Endodermal cell (in vitro differentiated cells): Measurements from ENCODE around the gene KCNJ1. TPM values are rescaled to one million over a fixed set of nuclear protein-coding genes. Genes with fewer than 3 reads are reported as not detected.

Experiments
- DNase-seq: peaks from one replicate; pipeline ENCODE4 v3.0.0-alpha.2; 2017
- H3K27ac ChIP-seq: 2 replicates; pipeline ENCODE4 v1.5.1; 2013; ENCODE audit warnings: mild to moderate bottlenecking, low read depth, low read length, moderate library complexity
- H3K27me3 ChIP-seq: 2 replicates; pipeline ENCODE4 v1.6.1; 2013; ENCODE audit warnings: mild to moderate bottlenecking, low read length, moderate library complexity; ENCODE audit not compliant: insufficient read depth, control insufficient read depth, poor library complexity, severe bottlenecking
- H3K36me3 ChIP-seq: 2 replicates; pipeline ENCODE4 v1.7.0; 2013; ENCODE audit warnings: mild to moderate bottlenecking, low read length, moderate library complexity; ENCODE audit not compliant: control insufficient read depth, insufficient read depth
- H3K4me1 ChIP-seq: one replicate; pipeline ENCODE4 v1.7.0; 2013; ENCODE audit warnings: low read length; ENCODE audit not compliant: control insufficient read depth, insufficient read depth
- H3K4me3 ChIP-seq: 2 replicates; pipeline ENCODE4 v1.5.1; 2013; ENCODE audit warnings: mild to moderate bottlenecking, low read length, moderate library complexity
- H3K9ac ChIP-seq: 2 replicates; pipeline ENCODE4 v1.6.1; 2013; ENCODE audit warnings: mild to moderate bottlenecking, low read length, moderate library complexity; ENCODE audit not compliant: poor library complexity, severe bottlenecking; ENCODE audit errors: extremely low read depth
- H3K9me3 ChIP-seq: 2 replicates; pipeline ENCODE4 v1.6.1; 2013; ENCODE audit warnings: mild to moderate bottlenecking, low read length, moderate library complexity; ENCODE audit not compliant: control insufficient read depth
- H3K27ac Mint-ChIP-seq: 2 replicates; pipeline ENCODE4 v1.8.0; 2020; ENCODE audit warnings: mixed read lengths
- H3K27me3 Mint-ChIP-seq: 2 replicates; pipeline ENCODE4 v1.8.0; 2021; ENCODE audit warnings: mild to moderate bottlenecking, mixed read lengths; ENCODE audit not compliant: insufficient read depth
- H3K36me3 Mint-ChIP-seq: 2 replicates; pipeline ENCODE4 v1.8.0; 2020; ENCODE audit warnings: low read depth, mixed read lengths
- H3K4me1 Mint-ChIP-seq: 2 replicates; pipeline ENCODE4 v1.8.0; 2020; ENCODE audit warnings: mixed read lengths
- H3K4me3 Mint-ChIP-seq: 2 replicates; pipeline ENCODE4 v1.8.0; 2020; ENCODE audit warnings: mild to moderate bottlenecking, moderate library complexity, mixed read lengths
- H3K9me3 Mint-ChIP-seq: 2 replicates; pipeline ENCODE4 v1.8.0; 2020; ENCODE audit warnings: mild to moderate bottlenecking, mixed read lengths
- WGBS, 2 experiments: methylation state at CpG; one replicate each; pipeline versions ENCODE4 v1.1.5 to v1.1.7; 2013; ENCODE audit warnings: missing lambda C conversion rate in 2 of 2, mixed read lengths in 1 of 2; ENCODE audit not compliant: insufficient coverage in 1 of 2, insufficient read length in 1 of 2; 5-methylcytosine and 5-hydroxymethylcytosine counted together
- total RNA-seq, 2 donors: library from RNA; stranded (reverse); fragmentation: NEBNext Ultra II Directional in 1 of 2; extraction: Animal tissue kit (Norgen Biotek cat#: 25700) in 1 of 2; gene quantifications; 2 replicates in 1 of 2; 3 replicates in 1 of 2; pipeline ENCODE4 v1.2.1, GENCODE V29; 2021
- TF ChIP-seq, protein P1 (sequence below): fragments of 200-600 bp; sonication (generic); conservative IDR thresholded peaks from 2 replicates; pipeline ENCODE4 v1.5.0; 2021; ENCODE audit warnings: antibody characterized with exemption, mild to moderate bottlenecking

The KCNJ1 gene
- total RNA-seq, 2 donors from 2014 or later, result not detected

- H3K4me1 ChIP-seq, result no peaks in the 10 kb centered on the region
- Mint-ChIP-seq H3K27me3 (peaks cover 34% of the 10 kb centered on the region), H3K9me3 (peaks cover 2% of the 10 kb centered on the region), H3K36me3 (peaks cover 3% of the 10 kb centered on the region), H3K4me3 (no peak overlapping the region), H3K4me1 (peaks cover 6% of the 10 kb centered on the region), H3K27ac (no peak overlapping the region)
- DNase-seq, result no peak
- TF ChIP-seq, protein P1, sequence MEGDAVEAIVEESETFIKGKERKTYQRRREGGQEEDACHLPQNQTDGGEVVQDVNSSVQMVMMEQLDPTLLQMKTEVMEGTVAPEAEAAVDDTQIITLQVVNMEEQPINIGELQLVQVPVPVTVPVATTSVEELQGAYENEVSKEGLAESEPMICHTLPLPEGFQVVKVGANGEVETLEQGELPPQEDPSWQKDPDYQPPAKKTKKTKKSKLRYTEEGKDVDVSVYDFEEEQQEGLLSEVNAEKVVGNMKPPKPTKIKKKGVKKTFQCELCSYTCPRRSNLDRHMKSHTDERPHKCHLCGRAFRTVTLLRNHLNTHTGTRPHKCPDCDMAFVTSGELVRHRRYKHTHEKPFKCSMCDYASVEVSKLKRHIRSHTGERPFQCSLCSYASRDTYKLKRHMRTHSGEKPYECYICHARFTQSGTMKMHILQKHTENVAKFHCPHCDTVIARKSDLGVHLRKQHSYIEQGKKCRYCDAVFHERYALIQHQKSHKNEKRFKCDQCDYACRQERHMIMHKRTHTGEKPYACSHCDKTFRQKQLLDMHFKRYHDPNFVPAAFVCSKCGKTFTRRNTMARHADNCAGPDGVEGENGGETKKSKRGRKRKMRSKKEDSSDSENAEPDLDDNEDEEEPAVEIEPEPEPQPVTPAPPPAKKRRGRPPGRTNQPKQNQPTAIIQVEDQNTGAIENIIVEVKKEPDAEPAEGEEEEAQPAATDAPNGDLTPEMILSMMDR, result no peak
- H3K36me3 ChIP-seq, result no peaks in the 10 kb centered on the region
- H3K27me3 ChIP-seq, result peaks cover 37% of the 10 kb centered on the region
- H3K4me3 ChIP-seq, result no peak overlapping the region
- no peak overlapping the region for H3K9ac ChIP-seq
- no peaks in the 10 kb centered on the region for H3K9me3 ChIP-seq
- WGBS, 2 experiments, result 92 to 95% methylated on average over 4 to 8 of the region's 8 CpGs
- H3K27ac ChIP-seq, result no peak overlapping the region
These were observed 42.5 kb upstream of the KCNJ1 start for GRCh38 chr11:128909438-128910125.

GRCh38 chr11:128908391-128909246 is 41.5 kb upstream of the KCNJ1 start:
- TF ChIP-seq, protein P1, result no peak
- no peak overlapping the region for H3K27ac Mint-ChIP-seq
- no peak overlapping the region for H3K4me3 Mint-ChIP-seq
- H3K4me1 ChIP-seq, result no peaks in the 10 kb centered on the region
- H3K36me3 Mint-ChIP-seq, result peaks cover 3% of the 10 kb centered on the region
- peaks cover 47% of the 10 kb centered on the region for H3K27me3 ChIP-seq
- H3K27ac ChIP-seq, result no peak overlapping the region
- no peak for DNase-seq
- H3K27me3 Mint-ChIP-seq, result peaks cover 44% of the 10 kb centered on the region
- H3K9ac ChIP-seq, result no peak overlapping the region
- H3K9me3 ChIP-seq, result no peaks in the 10 kb centered on the region
- H3K4me1 Mint-ChIP-seq, result peaks cover 14% of the 10 kb centered on the region
- peaks cover 2% of the 10 kb centered on the region for H3K9me3 Mint-ChIP-seq
- no peaks in the 10 kb centered on the region for H3K36me3 ChIP-seq
- 88 to 89% methylated on average over 12 of the region's 12 CpGs for WGBS, 2 experiments
- no peak overlapping the region for H3K4me3 ChIP-seq

DNA sequence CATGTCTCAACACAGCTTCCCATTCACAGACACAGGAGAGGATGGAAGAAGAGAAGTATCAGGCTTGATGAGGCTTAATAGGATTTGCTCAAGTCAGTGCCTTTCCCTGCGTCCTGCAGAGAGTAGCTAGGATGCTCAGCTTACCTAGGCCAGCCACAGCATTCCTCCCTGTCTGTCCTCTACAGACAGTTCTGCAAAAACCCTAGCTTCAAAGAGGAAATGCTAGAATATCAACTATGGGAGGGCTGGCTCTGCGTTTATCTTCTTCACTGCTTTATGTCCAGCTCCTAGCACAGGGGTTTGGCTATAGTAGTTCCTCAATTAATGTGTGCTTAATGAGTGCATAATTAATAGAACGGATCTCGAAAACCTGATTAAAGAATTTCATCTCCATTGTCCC is 40.5 kb upstream of the KCNJ1 start:
- Histone ChIP-seq H3K4me1 (peaks cover 6% of the 10 kb centered on the region), H3K27me3 (peaks cover 57% of the 10 kb centered on the region), H3K9me3 (no peaks in the 10 kb centered on the region), H3K36me3 (no peaks in the 10 kb centered on the region), H3K4me3 (no peak overlapping the region), H3K9ac (no peak overlapping the region), H3K27ac (no peak overlapping the region)
- H3K4me3 Mint-ChIP-seq, result no peak overlapping the region
- peaks cover 3% of the 10 kb centered on the region for H3K36me3 Mint-ChIP-seq
- WGBS, 2 experiments, result 83 to 90% methylated on average over 3 to 4 of the region's 4 CpGs
- H3K27me3 Mint-ChIP-seq, result peaks cover 53% of the 10 kb centered on the region
- DNase-seq, result no peak
- peaks cover 22% of the 10 kb centered on the region for H3K4me1 Mint-ChIP-seq
- TF ChIP-seq, protein P1, result no peak
- H3K9me3 Mint-ChIP-seq, result peaks cover 2% of the 10 kb centered on the region
- H3K27ac Mint-ChIP-seq, result no peak overlapping the region
